ENCODE measurements around the gene NUSAP1.
"Not testable (repeated sequence)": the region's sequence is repeated elsewhere in the genome, so short reads cannot be mapped to it uniquely, and the experiment has no call there.

NUSAP1 gene

GRCh38 chr15:41333026-41333562 lies 413 bp downstream of the NUSAP1 start:
- no peak for DNase-seq

- no peak for DNase-seq
These were observed 1.8 kb downstream of the NUSAP1 start for GRCh38 chr15:41334293-41335120.

GRCh38 chr15:41336549-41336948 lies 3.9 kb downstream of the NUSAP1 start:
- DNase-seq, result no peak

- no peak for DNase-seq
These were observed 4.4 kb downstream of the NUSAP1 start for GRCh38 chr15:41337047-41337446.

GRCh38 chr15:41337631-41338522 lies 5.2 kb downstream of the NUSAP1 start:
- DNase-seq, result no peak

- no peak for DNase-seq
These were observed 7.6 kb downstream of the NUSAP1 start for GRCh38 chr15:41340189-41340695.

- DNase-seq, result no peak
These were observed 8.8 kb downstream of the NUSAP1 start for GRCh38 chr15:41341519-41341918.

- DNase-seq, result no peak
These were observed 14.6 kb downstream of the NUSAP1 start for GRCh38 chr15:41347236-41347635.

GRCh38 chr15:41350057-41350717 lies 17.5 kb downstream of the NUSAP1 start:
- DNase-seq, result no peak

- DNase-seq, result no peak
These were observed 21.7 kb downstream of the NUSAP1 start for GRCh38 chr15:41354371-41354770.

GRCh38 chr15:41367418-41367817 lies 34.7 kb downstream of the NUSAP1 start:
- no peak for DNase-seq

GRCh38 chr15:41377978-41378377 lies 45.3 kb downstream of the NUSAP1 start:
- DNase-seq, result no peak

- not testable (repeated sequence) for DNase-seq
These were observed 51.5 kb downstream of the NUSAP1 start for GRCh38 chr15:41383974-41384749.

- no peak for DNase-seq
These were observed 55.0 kb downstream of the NUSAP1 start for GRCh38 chr15:41387646-41388045.

GRCh38 chr15:41392659-41393058 lies 60.0 kb downstream of the NUSAP1 start:
- no peak for DNase-seq

GRCh38 chr15:41394924-41395323 lies 62.2 kb downstream of the NUSAP1 start:
- no peak for DNase-seq

GRCh38 chr15:41396111-41396510 lies 63.4 kb downstream of the NUSAP1 start:
- DNase-seq, result no peak

- DNase-seq, result no peak
These were observed 69.2 kb downstream of the NUSAP1 start for GRCh38 chr15:41401904-41402267.

GRCh38 chr15:41407341-41407740 lies 74.7 kb downstream of the NUSAP1 start:
- no peak for DNase-seq

GRCh38 chr15:41408234-41408641 lies 75.6 kb downstream of the NUSAP1 start:
- DNase-seq, result no peak

GRCh38 chr15:41411031-41411430 lies 78.3 kb downstream of the NUSAP1 start:
- DNase-seq, result no peak

- DNase-seq, result no peak
These were observed 78.8 kb downstream of the NUSAP1 start for GRCh38 chr15:41411441-41411840.
